ENCODE data around the gene TTLL11.

The TTLL11 gene

GRCh38 chr9:122127396-122127798, 34.3 kb upstream of the TTLL11 start:
- Histone ChIP-seq H3K36me3 (ENCODE audit: control insufficient read depth, insufficient read depth, low read length) (no peaks in the 10 kb centered on the region), H3K27me3 (replicated peaks; ENCODE audit: control insufficient read depth, insufficient read depth, low read length) (peaks cover 1% of the 10 kb centered on the region), H3K4me3 (replicated peaks; ENCODE audit: low read depth, low read length) (no peak overlapping the region)
- TF ChIP-seq, protein P1, sequence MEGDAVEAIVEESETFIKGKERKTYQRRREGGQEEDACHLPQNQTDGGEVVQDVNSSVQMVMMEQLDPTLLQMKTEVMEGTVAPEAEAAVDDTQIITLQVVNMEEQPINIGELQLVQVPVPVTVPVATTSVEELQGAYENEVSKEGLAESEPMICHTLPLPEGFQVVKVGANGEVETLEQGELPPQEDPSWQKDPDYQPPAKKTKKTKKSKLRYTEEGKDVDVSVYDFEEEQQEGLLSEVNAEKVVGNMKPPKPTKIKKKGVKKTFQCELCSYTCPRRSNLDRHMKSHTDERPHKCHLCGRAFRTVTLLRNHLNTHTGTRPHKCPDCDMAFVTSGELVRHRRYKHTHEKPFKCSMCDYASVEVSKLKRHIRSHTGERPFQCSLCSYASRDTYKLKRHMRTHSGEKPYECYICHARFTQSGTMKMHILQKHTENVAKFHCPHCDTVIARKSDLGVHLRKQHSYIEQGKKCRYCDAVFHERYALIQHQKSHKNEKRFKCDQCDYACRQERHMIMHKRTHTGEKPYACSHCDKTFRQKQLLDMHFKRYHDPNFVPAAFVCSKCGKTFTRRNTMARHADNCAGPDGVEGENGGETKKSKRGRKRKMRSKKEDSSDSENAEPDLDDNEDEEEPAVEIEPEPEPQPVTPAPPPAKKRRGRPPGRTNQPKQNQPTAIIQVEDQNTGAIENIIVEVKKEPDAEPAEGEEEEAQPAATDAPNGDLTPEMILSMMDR (IDR thresholded peaks at IDR 0.05; ENCODE audit: insufficient read depth, low read length, poor library complexity, severe bottlenecking) = no peak
- DNase-seq (ENCODE audit: extremely low read depth, insufficient read length) = no peak

- H3K27me3 ChIP-seq (replicated peaks; ENCODE audit: control insufficient read depth, insufficient read depth, low read length) = peaks cover 1% of the 10 kb centered on the region
- DNase-seq (ENCODE audit: extremely low read depth, insufficient read length) = no peak
- H3K36me3 ChIP-seq (ENCODE audit: control insufficient read depth, insufficient read depth, low read length) = no peaks in the 10 kb centered on the region
- TF ChIP-seq, protein P1 (IDR thresholded peaks at IDR 0.05; ENCODE audit: insufficient read depth, low read length, poor library complexity, severe bottlenecking) = no peak
- H3K4me3 ChIP-seq (replicated peaks; ENCODE audit: low read depth, low read length) = no peak overlapping the region
Observed at GRCh38 chr9:122126331-122127261, 33.5 kb upstream of the TTLL11 start.

- H3K27me3 ChIP-seq (replicated peaks; ENCODE audit: control insufficient read depth, insufficient read depth, low read length) = peaks cover 1% of the 10 kb centered on the region
- no peak for DNase-seq (ENCODE audit: extremely low read depth, insufficient read length)
- no peaks in the 10 kb centered on the region for H3K36me3 ChIP-seq (ENCODE audit: control insufficient read depth, insufficient read depth, low read length)
- H3K4me3 ChIP-seq (replicated peaks; ENCODE audit: low read depth, low read length) = no peak overlapping the region
- TF ChIP-seq, protein P1 (IDR thresholded peaks at IDR 0.05; ENCODE audit: insufficient read depth, low read length, poor library complexity, severe bottlenecking) = no peak
Observed at GRCh38 chr9:122125509-122126330, 32.6 kb upstream of the TTLL11 start.

GRCh38 chr9:122125158-122125508, 32.0 kb upstream of the TTLL11 start:
- Histone ChIP-seq H3K27me3 (replicated peaks; ENCODE audit: control insufficient read depth, insufficient read depth, low read length) (peaks cover 1% of the 10 kb centered on the region), H3K36me3 (ENCODE audit: control insufficient read depth, insufficient read depth, low read length) (no peaks in the 10 kb centered on the region), H3K4me3 (replicated peaks; ENCODE audit: low read depth, low read length) (no peak overlapping the region)
- TF ChIP-seq, protein P1 (IDR thresholded peaks at IDR 0.05; ENCODE audit: insufficient read depth, low read length, poor library complexity, severe bottlenecking) = peak; percentile 93
- peak; percentile 64 for DNase-seq (ENCODE audit: extremely low read depth, insufficient read length)

GRCh38 chr9:122124528-122124927, 31.4 kb upstream of the TTLL11 start:
- no peak overlapping the region for H3K4me3 ChIP-seq (replicated peaks; ENCODE audit: low read depth, low read length)
- no peak for DNase-seq (ENCODE audit: extremely low read depth, insufficient read length)
- H3K36me3 ChIP-seq (ENCODE audit: control insufficient read depth, insufficient read depth, low read length) = no peaks in the 10 kb centered on the region
- TF ChIP-seq, protein P1 (IDR thresholded peaks at IDR 0.05; ENCODE audit: insufficient read depth, low read length, poor library complexity, severe bottlenecking) = no peak
- H3K27me3 ChIP-seq (replicated peaks; ENCODE audit: control insufficient read depth, insufficient read depth, low read length) = peaks cover 1% of the 10 kb centered on the region
